Raji (cell line): ENCODE data around the gene ADCY5.

ENCODE experiments used
- POLR2A ChIP-seq: IDR thresholded peaks from 2 replicates; pipeline ENCODE4 v1.6.1; 2011; ENCODE audit warnings: low read depth, low read length, control low read depth; ENCODE audit not compliant: insufficient read depth

Gene ADCY5

DNA sequence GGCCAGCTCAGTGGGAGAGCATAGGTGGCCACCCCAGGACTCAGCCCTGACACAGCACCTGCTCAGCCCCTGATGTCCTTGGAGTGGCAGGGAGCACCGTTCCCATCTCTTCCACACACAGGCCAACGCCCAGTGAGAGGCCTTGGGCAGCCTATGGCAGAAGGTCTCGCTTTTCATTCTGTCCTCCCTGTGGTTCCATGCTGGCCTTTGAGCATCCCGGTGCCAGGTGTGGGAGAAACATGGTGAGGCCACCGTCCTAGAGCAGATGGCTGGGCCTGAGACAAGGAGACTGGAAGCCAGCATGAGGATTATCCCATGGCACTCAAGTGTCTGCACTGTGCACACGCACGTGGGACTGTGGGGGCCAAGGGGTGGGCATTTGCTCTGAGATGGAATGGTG is 25.1 kb downstream of the ADCY5 start:
- no peak for TF ChIP-seq POLR2A

DNA sequence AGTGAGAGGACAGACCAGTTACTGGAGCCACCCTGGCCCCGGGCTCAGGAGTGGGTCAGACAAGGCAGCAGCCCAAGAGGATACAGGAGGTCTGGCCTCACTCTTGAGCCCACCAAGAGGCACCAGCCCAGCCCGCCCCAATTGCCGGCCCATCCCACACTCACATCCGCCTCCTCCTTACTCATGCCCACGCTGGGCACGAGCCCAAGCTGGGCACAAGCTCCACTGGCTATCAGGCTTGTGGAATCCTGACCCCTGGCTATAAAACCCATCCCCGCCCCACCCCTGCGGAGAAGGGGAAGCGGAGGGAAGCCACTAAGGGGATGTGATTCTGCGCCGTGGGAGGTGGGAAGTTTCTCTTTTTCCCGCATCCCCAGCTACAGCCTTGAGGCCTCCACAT is 25.9 kb downstream of the ADCY5 start:
- no peak for TF ChIP-seq POLR2A

DNA sequence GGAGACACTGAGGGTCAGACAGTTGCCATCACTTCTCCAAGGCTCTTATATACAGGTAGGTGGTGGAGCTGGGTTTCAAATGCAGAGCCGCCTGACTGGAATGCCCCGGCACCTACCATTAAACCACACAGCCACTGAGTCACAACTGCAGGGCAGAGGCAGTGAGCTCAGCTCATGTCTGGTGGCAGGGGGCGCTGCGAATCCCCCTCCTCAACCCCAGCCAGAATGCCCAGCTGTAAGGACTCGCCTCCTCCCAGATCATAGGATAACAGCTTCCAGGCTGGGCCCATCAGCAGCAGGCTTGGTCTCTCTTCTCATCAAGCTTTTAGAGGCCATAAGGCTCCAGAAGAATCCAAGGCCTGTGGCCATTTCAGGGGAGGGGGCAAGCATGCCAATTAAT is 26.4 kb downstream of the ADCY5 start:
- TF ChIP-seq POLR2A, result no peak

DNA sequence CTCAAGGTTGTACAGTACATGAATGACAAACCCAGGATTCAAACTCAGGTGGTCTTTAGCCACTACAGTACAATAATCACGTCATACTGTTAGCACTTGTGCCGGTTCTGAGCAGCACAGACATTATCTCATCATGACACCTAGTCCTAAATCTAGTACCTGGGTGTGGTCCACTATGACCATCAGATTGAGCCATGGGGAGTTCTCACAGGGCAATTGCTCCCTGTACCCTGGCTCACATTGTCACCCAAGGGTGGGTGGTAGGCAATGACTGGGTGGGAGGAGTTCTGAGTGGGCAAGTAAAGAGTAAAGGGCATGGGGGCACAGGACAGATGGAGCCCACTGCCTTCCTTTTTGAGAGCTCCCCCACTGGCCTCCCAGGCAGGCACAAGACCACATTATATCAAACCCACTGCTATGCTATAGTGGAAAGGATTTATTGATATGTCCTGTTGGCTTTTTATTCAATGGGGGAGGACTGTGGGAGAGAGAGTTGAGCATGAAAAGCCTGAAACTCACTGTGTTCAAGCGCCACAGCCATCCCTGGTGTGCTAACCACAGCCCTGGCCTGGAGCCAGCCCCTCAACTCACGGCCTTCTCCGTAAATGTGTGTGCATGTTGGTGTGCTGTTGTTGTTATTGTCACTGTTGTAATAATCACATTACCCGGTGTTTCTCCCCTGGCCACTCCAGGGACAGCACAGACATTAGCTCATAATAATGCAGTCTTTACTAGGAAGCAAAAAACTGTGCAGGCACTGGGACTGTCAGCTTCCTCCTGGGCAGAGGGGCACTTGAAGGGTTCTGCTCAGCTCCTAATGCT is 27.3 kb downstream of the ADCY5 start:
- no peak for TF ChIP-seq POLR2A

DNA sequence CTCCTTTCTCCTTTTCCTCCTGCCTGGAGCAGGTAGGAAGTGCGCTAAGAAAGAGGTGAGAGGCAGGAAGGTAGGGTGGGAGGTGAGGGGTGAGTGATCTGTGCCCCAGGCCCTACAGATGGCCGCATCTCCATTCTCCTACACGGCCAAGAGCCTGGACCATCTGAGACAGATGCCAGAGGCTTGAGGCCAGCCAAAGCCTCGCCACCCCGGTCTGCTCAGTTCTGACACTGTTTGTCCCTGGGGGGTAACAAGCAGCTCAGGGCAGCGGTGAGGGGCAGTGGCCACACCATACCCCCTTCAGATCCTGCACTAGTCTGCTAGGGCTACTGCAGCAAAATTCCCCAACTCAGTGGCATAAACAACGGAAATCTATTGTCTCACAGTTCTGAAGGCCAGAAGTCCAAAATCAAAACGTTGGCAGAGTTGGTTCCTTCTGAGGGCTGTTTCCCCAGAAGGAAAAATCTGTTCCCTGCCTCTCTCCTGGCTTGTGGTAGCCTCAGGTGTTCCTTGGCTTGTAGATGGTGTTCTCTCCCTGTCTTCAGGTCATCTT is 28.4 kb downstream of the ADCY5 start:
- TF ChIP-seq POLR2A, result no peak

DNA sequence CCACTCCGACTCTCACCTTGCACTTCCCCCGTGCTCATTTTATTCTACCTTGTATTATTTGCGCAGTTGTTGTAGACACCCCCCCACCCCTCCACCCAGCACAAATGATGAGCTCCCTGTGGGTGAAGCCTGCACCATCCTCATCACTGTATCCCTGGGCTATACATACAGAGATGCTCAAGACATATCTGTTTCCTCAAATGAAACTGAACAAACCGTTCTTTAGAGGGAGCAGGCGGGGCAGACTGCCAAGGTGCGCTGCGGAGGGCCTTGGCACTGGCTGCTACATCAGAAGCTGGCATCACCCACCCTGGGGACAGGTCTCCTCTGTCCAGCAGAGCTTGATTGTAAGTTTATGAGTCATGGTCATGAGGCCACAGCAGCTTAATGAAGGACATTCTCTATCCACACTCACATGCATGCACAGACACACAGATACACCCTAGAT is 29.0 kb downstream of the ADCY5 start:
- TF ChIP-seq POLR2A, result no peak

DNA sequence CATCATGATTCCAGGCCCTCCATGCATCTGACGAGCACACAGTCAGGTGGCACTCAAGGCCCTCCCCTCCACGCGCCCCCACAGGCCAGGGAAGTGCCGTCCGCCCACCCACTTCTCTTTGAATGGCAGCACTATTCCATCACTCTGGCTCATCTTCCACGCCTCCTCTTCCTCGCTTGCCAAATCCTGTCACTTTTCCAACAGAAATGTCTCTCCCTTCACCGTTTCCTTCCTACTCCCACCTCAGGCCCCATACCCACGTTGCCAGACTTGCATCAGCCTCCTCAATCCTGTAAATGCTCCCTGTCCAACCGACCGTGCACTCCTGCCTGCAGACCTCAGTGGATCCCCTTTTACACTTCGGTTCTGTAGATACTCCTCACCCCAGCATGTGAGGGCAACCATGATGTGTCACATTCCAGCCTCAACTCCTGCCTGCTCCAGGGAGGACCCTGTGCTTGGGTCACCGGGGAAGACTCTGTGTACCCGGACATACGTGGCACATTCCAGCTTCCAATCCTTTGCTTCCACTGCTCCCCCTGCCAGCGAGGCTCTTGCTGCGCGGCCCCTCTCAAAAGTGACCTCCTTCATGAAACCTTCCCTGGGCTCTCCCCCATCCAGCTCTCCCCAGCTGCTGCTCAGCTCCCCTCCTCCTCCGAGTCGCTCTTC is 29.6 kb downstream of the ADCY5 start:
- no peak for TF ChIP-seq POLR2A

DNA sequence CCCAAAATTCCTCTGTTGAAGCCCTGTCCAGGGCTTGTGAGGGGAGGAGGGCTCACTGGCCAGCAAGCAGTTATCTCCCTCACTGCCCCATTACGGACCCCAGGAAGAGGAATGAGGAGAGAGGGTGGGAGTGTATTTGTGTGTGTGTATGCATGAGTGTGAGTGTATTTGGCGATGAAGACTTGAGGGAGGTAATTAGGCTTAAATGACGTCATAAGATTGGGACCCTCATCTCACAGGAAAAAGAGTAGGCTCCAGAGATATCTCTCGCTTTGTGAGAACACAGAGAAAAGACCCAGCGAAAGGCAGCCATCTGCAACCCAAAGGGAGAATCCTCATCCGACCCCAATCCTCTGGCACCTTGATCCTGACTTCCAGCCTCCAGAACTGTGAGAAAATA is 32.2 kb downstream of the ADCY5 start:
- TF ChIP-seq POLR2A, result no peak

DNA sequence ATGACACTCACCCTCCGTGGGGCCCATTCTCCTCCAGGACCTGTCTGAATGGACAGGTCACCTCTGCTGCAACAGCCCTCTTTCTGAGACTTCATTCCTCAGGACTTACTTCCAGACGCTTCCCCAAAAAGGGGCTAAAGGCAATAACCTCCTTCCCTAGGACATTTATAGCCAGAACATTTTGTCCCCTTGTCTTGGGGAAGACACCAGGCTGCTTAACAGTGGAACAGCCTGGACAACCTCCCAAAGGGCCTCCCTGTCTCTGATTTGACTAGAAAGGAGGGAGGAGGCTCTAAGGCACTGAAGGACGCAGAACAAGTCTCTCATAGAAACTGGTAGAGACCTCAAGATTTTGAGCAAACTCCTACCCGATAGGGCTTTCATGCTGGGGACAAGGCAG is 32.7 kb downstream of the ADCY5 start:
- TF ChIP-seq POLR2A, result no peak

DNA sequence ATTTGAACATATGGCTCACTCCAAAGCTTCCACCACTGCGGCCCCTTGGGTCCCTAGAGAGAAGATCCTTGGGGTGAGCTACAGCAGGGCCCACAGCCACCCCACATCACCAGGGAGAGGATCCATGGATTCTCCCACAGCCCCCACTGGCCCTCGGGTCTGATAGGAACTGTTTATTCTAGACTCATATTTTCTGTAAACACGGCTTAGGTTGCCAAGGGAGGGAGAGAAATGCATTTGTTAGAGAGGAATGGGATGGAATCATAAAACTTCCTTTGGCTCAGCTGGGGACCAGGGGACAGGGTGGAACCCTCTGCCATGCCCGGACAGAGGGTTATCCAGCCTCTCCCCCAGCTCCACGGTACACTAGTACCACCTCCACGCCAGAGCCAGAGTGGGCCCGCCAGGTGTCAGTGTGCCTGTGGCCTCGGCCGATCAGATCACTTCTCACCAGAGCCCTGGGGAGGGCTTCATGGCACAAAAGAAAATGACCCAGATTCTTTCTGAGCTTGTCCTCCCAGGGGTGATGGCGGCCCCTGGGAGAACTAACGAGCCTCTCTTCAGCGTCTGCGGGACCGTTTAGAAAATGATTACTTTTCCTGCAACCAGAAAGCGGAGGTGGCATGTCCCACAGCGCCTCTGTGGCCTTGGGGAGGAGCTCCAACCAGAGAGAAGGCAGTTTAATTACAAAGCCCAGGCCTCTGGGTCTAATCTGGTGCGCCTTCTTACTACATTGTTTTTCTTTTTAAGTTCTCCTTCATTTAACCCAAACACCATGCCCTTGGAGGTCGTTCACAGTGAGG is 33.7 kb downstream of the ADCY5 start:
- no peak for TF ChIP-seq POLR2A

DNA sequence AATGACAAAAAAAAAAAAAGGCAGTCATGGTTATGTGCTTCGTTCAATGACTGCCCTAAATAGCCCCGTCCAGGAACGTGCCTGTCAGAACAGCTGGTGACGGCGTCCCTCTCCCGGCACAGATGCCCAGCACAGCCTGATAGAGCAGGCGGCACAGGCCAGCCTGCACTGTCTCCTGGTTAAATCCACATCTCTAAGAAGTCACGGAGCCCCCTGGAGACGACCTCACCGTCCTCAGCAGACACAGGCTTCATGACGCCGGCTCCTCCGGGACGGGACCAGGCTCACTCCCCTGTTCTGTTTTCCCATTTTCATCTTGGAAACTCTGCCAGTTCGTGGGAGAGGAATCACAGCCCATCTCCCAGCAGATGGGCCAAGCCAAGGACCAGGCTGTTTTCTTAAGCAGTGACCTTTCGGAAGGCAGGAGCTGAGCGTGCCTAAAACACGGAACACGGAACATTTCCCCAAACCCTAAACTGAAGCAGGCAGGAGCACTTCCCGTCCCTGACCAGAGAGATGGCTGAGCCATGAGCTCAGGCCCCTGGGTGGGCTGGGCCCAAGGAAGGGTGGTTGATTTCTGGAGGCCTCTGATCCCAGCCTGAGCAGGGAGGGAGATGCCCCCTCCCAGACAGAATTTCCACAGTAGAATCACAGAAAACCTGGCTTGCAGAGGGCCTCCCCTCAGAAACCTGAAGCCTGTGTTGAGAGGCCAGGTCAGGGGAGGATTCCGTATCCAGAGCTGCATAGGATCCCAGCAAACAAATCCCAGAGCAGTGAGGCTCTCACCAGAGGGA is 35.9 kb downstream of the ADCY5 start:
- TF ChIP-seq POLR2A, result no peak

DNA sequence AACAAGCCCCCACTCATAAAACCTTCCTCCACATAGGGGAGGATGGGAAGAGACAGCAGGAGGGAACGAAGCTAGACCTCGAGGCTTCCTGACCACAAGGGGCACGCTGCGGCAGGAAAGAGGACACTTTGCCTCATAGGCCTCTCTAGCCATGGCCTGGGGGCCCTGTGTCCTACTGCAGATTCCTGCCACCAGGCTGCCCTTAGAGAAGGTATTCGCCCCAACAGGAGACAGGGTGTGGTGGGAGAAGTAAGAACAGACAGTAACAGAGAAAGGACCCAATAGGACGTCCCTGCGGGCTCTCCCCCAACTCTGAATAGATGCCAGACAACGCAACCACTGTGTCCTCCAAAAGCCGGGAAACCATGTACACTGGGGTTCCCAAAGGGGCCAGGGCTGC is 36.8 kb downstream of the ADCY5 start:
- TF ChIP-seq POLR2A, result no peak

DNA sequence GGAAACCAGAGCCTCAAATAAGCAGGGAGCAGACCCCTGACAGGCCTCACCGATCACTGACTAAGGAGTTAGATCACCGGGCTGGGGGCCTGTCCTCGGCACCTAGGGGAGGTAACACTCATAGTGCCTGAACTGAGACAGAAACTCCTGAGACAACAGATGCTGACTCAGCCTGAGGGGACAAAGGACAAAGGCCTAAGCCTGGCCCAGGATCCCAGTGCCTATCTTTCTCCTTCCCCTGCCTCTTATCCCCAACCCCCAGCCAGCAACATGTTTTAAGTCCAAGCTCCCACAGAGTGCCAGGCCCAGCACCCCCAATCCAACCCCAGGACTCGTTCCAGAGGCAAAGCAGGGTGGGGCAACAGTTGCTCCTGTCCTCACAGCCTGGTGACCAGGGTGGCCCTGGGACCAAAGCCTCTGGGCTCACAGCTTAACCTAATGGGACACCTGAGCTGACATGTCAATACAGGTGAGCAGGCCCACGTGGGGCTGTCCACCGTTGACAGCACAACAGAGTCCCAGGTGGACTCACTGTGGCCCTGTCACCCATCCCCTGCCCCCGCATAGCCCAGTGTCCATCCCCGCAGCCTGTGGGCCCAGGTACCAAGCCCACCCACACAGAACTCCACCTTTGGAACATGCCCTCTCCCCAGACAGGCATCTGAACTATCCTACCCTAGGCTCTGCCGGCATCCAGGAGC is 37.4 kb downstream of the ADCY5 start:
- no peak for TF ChIP-seq POLR2A

DNA sequence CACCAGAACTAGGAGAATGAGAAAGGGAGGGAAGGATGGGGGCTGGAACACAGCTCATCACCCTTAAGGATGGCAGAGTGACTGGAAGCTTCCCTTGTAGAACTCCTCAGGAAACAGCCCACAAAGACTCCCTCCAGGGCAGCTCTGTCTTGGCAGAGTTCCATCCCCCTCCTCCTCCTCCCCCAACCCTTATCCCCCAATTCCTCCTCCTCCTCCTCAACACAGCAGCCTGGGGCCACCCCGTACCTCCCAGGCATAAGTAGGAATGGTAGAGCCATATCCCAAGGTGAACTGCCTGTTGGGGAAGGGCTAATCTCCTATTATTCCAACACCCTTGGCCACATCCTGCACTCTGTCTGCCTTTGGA is 38.8 kb downstream of the ADCY5 start:
- no peak for TF ChIP-seq POLR2A
